Lung (tissue), 12 donors: Measurements from ENCODE around the gene NDUFB4. TPM values are rescaled to one million over a fixed set of nuclear protein-coding genes. Genes with fewer than 3 reads are reported as not detected.

Experiments
- ATAC-seq: fragments of 200-7000 bp; cut with Tn5 transposase; one replicate; pipeline ENCODE4 v1.9.1; 2020; ENCODE audit warnings: moderate number of reproducible peaks; ENCODE audit not compliant: insufficient read depth, low FRiP score
- DNase-seq, 3 donors: peaks; one replicate each; pipeline ENCODE4 v3.0.0-alpha.2; 2013 to 2017
- H3K27ac ChIP-seq, 2 donors: one replicate each; pipeline ENCODE4 v1.5.1; 2013; ENCODE audit warnings: mild to moderate bottlenecking in 2 of 2, moderate library complexity in 2 of 2, control low read depth in 1 of 2, inconsistent platforms in 1 of 2, low read depth in 1 of 2, low read length in 1 of 2
- H3K27me3 ChIP-seq, 3 donors: one replicate each; pipeline ENCODE4 v1.5.1; 2013; ENCODE audit warnings: low read length in 2 of 3; ENCODE audit not compliant: control insufficient read depth in 3 of 3, insufficient read depth in 3 of 3
- H3K36me3 ChIP-seq, 4 donors: one replicate each; pipeline ENCODE4 v1.5.1; 2013; ENCODE audit warnings: low read length in 4 of 4, mild to moderate bottlenecking in 1 of 4, moderate library complexity in 1 of 4; ENCODE audit not compliant: control insufficient read depth in 4 of 4, insufficient read depth in 4 of 4
- H3K4me1 ChIP-seq, 5 donors: one replicate each; pipeline ENCODE4 v1.5.1; 2013; ENCODE audit warnings: low read length in 5 of 5, mild to moderate bottlenecking in 2 of 5, moderate library complexity in 1 of 5; ENCODE audit not compliant: control insufficient read depth in 5 of 5, insufficient read depth in 5 of 5
- H3K4me3 ChIP-seq: one replicate; pipeline ENCODE4 v1.5.1; 2013; ENCODE audit warnings: mild to moderate bottlenecking, control low read depth, moderate library complexity
- H3K9ac ChIP-seq, 2 donors: one replicate each; pipeline ENCODE4 v1.5.1; 2013; ENCODE audit warnings: low read length in 2 of 2, control low read depth in 1 of 2; ENCODE audit not compliant: insufficient read depth in 1 of 2
- H3K9me3 ChIP-seq, 4 donors: one replicate each; pipeline ENCODE4 v1.5.1; 2013; ENCODE audit warnings: low read length in 3 of 4, mild to moderate bottlenecking in 1 of 4, moderate library complexity in 1 of 4; ENCODE audit not compliant: control insufficient read depth in 4 of 4, insufficient read depth in 3 of 4
- WGBS, 2 donors: extraction: QIAGEN DNeasy Blood & Tissue Kit; methylation state at CpG; one replicate each; pipeline ENCODE4 v1.1.7; 2013; 5-methylcytosine and 5-hydroxymethylcytosine counted together
- polyA plus RNA-seq, 2 donors: library from polyadenylated mRNA; stranded (reverse); fragments of 200-250 nt; gene quantifications; one replicate each; pipeline ENCODE4 v1.2.1, GENCODE V29; 2013
- total RNA-seq, 2 donors: library from RNA; depleted of rRNA in 1 of 2; stranded (reverse); fragments of >200 nt in 1 of 2; gene quantifications; one replicate each; pipeline ENCODE4 v1.2.1, GENCODE V29; 2014 to 2021
- TF ChIP-seq, protein P1 (sequence below): IDR thresholded peaks from 2 replicates; pipeline ENCODE4 v1.5.1; 2012; ENCODE audit warnings: mild to moderate bottlenecking; ENCODE audit errors: control extremely low read depth, extremely low read depth
- donor health status: control.
- donor health status: control.
- donor health status: Bipolar disorder and iron deficiency.
- donor health status: healthy.
- donor health status: DM: yes; HTN: yes; CAD: no.

The NDUFB4 gene
- total and polyA plus RNA-seq, 4 donors = 73.4 to 341 (median 103) TPM

DNA sequence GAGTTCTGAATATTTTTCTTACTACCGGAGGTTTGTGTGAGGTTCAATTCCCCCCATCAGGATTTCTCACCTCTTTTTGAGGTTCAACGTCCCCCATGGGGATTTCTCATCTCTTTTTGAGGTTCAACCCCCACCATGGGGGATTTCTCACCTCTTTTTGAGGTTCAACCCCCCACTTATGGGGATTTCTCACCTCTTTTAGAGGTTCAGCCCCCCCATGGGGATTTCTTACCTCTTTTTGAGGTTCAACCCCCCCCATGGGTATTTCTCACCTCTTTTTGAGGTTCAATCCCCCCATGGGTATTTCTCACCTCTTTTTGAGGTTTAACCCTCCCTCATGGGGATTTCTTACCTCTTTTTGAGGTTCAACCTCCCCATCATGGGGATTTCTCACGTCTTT, 26.3 kb downstream of the NDUFB4 start:
- DNase-seq (no peak), ATAC-seq (no peak)
- Histone ChIP-seq H3K27me3 (no peaks in the 10 kb centered on the region), H3K27ac (no peak overlapping the region), H3K4me1 (no peaks in the 10 kb centered on the region), H3K4me3 (no peak overlapping the region), H3K9me3 (peaks cover 0 to 5% (median 2%) of the 10 kb centered on the region in 4 donors), H3K36me3 (no peaks in the 10 kb centered on the region), H3K9ac (no peak overlapping the region)
- TF ChIP-seq, protein P1, sequence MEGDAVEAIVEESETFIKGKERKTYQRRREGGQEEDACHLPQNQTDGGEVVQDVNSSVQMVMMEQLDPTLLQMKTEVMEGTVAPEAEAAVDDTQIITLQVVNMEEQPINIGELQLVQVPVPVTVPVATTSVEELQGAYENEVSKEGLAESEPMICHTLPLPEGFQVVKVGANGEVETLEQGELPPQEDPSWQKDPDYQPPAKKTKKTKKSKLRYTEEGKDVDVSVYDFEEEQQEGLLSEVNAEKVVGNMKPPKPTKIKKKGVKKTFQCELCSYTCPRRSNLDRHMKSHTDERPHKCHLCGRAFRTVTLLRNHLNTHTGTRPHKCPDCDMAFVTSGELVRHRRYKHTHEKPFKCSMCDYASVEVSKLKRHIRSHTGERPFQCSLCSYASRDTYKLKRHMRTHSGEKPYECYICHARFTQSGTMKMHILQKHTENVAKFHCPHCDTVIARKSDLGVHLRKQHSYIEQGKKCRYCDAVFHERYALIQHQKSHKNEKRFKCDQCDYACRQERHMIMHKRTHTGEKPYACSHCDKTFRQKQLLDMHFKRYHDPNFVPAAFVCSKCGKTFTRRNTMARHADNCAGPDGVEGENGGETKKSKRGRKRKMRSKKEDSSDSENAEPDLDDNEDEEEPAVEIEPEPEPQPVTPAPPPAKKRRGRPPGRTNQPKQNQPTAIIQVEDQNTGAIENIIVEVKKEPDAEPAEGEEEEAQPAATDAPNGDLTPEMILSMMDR = no peak
- WGBS, 2 donors = 81 to 82% methylated on average over 3 of the region's 3 CpGs

DNA sequence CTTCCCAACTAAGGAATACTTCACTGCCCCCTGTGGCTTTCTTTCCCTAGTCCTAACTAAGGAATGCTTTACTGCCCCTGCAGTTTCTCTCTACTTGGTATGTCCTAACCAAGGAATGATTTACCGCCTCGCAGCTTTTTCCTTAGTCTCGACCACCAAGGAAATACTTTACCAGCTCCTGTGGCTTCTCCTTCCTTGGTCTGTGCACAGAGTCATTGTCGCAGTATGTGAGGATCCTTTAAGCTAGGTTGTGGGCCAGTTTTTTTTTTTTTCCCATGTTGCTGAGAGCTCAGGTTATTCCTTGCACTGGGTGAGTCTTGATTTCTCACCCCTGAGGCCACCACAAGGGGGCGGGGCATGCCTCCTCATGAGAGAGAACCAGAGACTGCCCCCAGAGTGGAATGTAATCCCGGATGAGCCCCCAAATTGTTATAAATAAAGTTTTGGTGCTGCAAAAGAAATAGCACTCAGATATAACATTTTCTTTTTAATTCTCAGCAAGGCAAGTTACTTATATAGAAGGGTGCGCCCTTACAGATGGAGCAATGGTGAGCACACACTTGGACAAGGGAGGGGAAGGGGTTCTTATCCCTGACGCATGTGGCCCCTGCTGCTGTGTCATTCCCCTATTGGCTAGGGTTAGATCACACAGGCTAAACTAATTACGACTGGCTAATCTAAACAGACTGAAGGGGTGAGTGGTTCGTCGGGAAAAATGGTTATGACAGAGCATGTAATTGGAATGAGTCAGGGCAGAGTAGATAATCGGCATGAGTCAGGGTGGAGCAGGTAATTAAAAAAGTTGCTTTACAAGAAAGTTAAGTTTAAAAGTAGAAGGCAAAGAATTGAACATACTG, 27.0 kb downstream of the NDUFB4 start:
- H3K4me3 ChIP-seq = no peak overlapping the region
- H3K4me1 ChIP-seq = no peaks in the 10 kb centered on the region
- WGBS, 2 donors = 88 to 89% methylated on average over 12 of the region's 12 CpGs
- H3K9me3 ChIP-seq = peaks cover 0 to 5% (median 2%) of the 10 kb centered on the region in 4 donors
- TF ChIP-seq, protein P1 = no peak
- no peaks in the 10 kb centered on the region for H3K27me3 ChIP-seq
- DNase-seq = no peak
- H3K9ac ChIP-seq = no peak overlapping the region
- no peak for ATAC-seq
- H3K36me3 ChIP-seq = no peaks in the 10 kb centered on the region
- no peak overlapping the region for H3K27ac ChIP-seq

DNA sequence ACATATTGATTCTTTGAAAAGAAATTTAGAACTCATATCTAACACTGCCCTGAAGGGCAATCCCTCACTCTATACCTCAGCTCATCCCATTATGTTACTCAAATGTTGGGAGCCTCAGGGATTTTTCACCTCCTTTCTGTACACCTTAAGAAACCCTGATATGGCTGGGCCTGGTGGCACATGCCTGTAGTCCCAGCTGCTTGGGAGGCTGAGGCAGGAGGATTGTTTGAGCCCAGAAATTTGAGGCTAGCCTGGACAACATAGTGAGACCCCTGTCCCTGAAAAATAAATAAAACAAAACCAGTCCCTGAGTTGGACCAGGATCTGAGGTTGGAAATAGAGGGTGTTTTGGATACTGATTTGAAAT, 27.6 kb downstream of the NDUFB4 start:
- no peak for DNase-seq

More for the DNA sequence above, 27.6 kb downstream of the NDUFB4 start:
- no peak overlapping the region for H3K9ac ChIP-seq
- no peaks in the 10 kb centered on the region for H3K36me3 ChIP-seq
- no peak overlapping the region for H3K27ac ChIP-seq
- H3K27me3 ChIP-seq = no peaks in the 10 kb centered on the region
- TF ChIP-seq, protein P1 = no peak
- H3K4me1 ChIP-seq = no peaks in the 10 kb centered on the region
- ATAC-seq = no peak
- peaks cover 0 to 5% (median 2%) of the 10 kb centered on the region in 4 donors for H3K9me3 ChIP-seq
- H3K4me3 ChIP-seq = no peak overlapping the region
